AG04450 (cell line): ENCODE measurements around the gene LSP1. TPM values are rescaled to one million over a fixed set of nuclear protein-coding genes. Genes with fewer than 3 reads are reported as not detected.

Experiments used
- CTCF ChIA-PET: fragments of 300-600, 350-600 bp; formaldehyde crosslinking; extraction: SDS; loops from one replicate; lab custom pipeline; 2022; ENCODE audit warnings: antibody characterized with exemption, inconsistent platforms; lab: Charles Lee
- POLR2A ChIA-PET: fragments of 350-600 bp; formaldehyde crosslinking; extraction: SDS; loops from one replicate; lab custom pipeline; 2021; ENCODE audit warnings: antibody characterized with exemption, inconsistent platforms; lab: Yijun Ruan, JAX
- DNase-seq: peaks from one replicate; pipeline ENCODE4 v3.0.0-alpha.2; 2011; ENCODE audit warnings: low read depth, low spot score
- H3K27ac ChIP-seq: one replicate; pipeline ENCODE4 v1.5.1; 2012; ENCODE audit warnings: low read depth, low read length, control low read depth
- H3K27me3 ChIP-seq: one replicate; pipeline ENCODE4 v1.6.0; 2012; ENCODE audit warnings: low read length; ENCODE audit not compliant: control insufficient read depth, insufficient read depth
- H3K4me3 ChIP-seq: 2 replicates; pipeline ENCODE4 v1.5.1; 2011; ENCODE audit warnings: mild to moderate bottlenecking, low read depth, low read length, control low read depth
- H3K9me3 ChIP-seq: 2 replicates; pipeline ENCODE4 v1.5.1; 2012; ENCODE audit warnings: low read length; ENCODE audit not compliant: control insufficient read depth, insufficient read depth
- polyA plus RNA-seq: library from polyadenylated mRNA; depleted of rRNA; stranded (reverse); fragments of >200 nt; gene quantifications from 2 replicates; pipeline ENCODE4 v1.2.3, GENCODE V29; 2011
- TF ChIP-seq, protein P1 (sequence below): IDR thresholded peaks from 2 replicates; pipeline ENCODE4 v1.5.1; 2011; ENCODE audit warnings: low read depth, low read length, control low read depth, inconsistent platforms

Gene LSP1
- polyA plus RNA-seq, 1 experiment = not detected

DNA sequence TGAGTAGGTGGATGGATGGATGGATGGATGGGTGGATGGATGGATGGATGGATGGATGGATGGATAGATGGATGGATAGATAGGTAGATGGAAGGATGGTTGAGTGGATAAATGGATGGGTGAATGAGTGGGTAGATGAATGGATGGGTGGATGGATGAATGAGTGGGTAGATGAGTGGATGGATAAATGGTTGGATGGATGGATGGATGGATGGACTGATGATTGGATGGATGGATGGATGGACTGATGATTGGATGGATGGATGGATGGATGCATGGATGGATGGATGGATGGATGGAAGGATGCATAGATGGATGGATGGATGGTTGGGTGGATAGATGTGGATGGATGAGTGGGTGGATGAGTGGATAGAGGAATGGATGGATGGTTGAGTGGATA lies 31.3 kb upstream of the LSP1 start:
- no peak overlapping the region for H3K4me3 ChIP-seq
- DNase-seq = no peak
- CTCF ChIA-PET = interaction anchor here (1.2 kb wide), 1 partner anchor 128 kb away, joined by 5 read pairs; no protein-coding TSS in a partner anchor

DNA sequence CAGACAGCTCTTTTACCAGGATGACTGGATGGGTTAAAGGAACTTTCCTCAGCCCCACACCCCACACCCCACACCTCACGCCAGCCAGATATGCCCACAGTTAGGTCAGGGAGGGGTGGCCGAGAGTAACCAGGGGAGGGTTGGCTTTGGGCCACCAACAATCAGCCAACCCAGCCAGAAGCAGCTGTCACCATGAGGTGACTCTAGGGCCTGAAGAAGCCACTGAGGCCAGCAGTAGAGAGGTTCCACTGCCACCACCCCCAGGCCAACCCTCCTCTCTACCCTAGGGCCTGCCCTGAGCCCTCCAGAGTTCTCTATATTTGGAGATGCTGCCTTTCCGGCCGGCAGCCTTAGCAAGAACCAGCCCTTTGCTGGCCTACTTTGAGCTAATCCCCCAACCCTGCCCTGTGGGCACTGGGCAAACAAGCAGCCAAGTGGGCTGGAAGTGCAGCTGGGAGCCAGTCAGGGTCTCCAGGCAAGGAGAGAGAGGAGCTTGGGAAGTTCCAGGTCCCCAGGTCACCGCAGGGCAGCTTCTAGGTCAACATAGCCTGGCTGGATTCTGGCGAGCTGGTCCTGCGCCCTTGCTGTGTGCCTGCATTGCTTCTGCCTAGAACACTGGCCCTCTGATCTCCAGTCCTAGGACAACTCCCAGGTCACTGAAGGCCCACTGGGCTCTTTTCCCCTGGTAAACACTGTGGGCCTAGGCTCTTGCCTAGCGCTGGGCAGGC lies 30.1 kb upstream of the LSP1 start:
- DNase-seq = no peak
- CTCF ChIA-PET = interaction anchor here (1.1 to 1.2 kb wide), 3 partner anchors 10 to 170 kb away, joined by 3 to 5 read pairs (median 3); no protein-coding TSS in a partner anchor
- peaks cover 18% of the 10 kb centered on the region for H3K27me3 ChIP-seq
- peaks cover 8% of the 10 kb centered on the region; the same call in 1 of the 2 replicates for H3K9me3 ChIP-seq
- POLR2A ChIA-PET = no interaction called here
- TF ChIP-seq, protein P1, sequence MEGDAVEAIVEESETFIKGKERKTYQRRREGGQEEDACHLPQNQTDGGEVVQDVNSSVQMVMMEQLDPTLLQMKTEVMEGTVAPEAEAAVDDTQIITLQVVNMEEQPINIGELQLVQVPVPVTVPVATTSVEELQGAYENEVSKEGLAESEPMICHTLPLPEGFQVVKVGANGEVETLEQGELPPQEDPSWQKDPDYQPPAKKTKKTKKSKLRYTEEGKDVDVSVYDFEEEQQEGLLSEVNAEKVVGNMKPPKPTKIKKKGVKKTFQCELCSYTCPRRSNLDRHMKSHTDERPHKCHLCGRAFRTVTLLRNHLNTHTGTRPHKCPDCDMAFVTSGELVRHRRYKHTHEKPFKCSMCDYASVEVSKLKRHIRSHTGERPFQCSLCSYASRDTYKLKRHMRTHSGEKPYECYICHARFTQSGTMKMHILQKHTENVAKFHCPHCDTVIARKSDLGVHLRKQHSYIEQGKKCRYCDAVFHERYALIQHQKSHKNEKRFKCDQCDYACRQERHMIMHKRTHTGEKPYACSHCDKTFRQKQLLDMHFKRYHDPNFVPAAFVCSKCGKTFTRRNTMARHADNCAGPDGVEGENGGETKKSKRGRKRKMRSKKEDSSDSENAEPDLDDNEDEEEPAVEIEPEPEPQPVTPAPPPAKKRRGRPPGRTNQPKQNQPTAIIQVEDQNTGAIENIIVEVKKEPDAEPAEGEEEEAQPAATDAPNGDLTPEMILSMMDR = no peak
- H3K27ac ChIP-seq = no peak overlapping the region
- H3K4me3 ChIP-seq = no peak overlapping the region

More for the DNA sequence above, 31.3 kb upstream of the LSP1 start:
- no peak overlapping the region for H3K27ac ChIP-seq
- peaks cover 23% of the 10 kb centered on the region for H3K27me3 ChIP-seq
- POLR2A ChIA-PET = no interaction called here
- peaks cover 8% of the 10 kb centered on the region; the same call in 1 of the 2 replicates for H3K9me3 ChIP-seq
- TF ChIP-seq, protein P1 = no peak

DNA sequence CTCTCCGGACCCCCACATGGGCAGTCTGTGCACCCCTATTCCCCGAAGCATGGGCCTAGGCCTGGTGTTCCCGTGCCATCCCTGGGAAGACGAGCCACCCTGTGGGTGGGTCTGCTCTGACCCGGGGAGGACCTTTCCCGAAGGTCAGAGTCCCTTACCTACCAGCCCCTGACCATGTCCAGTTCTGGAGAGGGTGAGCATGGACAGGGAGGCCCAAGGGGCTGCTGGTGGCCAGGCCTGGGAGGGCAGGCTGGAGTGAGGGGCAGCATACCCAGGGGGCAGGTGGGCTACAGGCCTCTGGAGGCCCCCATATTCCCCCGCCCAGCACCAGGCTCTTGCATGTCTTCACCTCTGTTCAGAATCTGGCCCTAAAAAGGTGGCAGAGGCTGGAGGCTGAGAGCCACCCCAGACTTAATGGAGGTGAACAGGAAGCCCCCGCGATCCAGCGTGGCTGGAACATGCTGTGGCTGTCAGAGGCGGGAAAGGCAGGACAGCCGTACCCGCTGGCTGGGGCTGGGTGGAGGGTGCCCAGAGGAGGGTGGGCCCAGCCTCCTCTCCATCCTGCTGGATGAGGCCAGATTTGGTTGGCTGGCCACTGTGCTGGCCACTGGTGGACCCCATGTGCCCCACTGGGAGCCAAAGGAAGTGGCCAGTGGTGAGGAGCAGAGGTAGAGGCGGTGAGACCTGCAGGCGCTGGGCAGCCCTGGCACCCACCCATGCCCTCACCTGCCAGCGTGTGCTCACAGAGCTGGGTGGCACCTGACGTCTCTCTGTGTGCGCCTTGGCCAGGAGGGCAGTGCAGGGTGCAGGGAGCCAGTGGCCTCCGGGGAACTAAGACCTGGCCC lies 29.3 kb upstream of the LSP1 start:
- Histone ChIP-seq H3K27me3 (peaks cover 16% of the 10 kb centered on the region), H3K4me3 (no peak overlapping the region), H3K9me3 (peaks cover 7% of the 10 kb centered on the region; the same call in 1 of the 2 replicates), H3K27ac (no peak overlapping the region)
- DNase-seq = no peak
- TF ChIP-seq, protein P1 = no peak
- ChIA-PET CTCF (interaction anchor here (1.1 kb wide), 3 partner anchors 9 to 171 kb away, joined by 3 read pairs; no protein-coding TSS in a partner anchor), POLR2A (no interaction called here)

DNA sequence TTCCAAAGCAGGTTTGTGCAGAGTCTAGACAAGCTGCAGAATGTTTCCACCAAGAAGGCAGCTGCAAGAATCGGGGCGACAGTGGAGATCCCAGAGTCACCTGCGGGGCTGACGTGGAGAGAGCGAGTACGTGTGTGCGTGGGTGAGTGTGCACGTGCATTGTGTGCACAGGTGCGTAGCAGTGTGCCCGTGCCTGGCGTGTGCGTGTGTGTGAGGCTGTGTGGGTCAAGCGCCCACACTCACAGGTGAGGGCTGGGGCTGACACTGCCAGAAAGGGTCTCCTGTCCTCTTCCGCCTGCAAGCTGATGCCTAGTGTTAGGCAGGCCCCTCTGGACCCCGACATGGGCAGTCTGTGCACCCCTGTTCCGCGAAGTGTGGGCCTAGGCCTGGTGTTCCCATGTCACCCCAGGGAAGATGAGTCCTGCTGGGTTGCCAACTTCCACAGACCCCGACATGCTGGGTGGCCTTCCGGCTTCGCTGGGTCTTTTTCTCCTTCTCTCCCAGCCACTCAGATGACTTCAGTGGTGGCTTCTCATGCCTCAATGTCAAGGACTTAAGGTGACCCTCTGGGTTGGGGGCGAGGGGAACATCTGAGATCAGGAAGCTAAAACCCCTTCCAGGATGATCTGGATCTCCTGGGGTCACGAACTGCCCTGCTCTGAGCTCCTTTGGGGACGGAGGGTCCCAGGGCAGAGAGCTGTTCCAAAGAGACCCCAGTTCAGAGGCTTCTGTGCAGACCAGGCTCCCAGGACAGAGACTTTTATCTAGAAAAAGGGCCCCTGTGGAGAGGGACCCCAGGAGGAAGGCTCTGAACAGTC lies 28.5 kb upstream of the LSP1 start:
- ChIA-PET POLR2A (interaction anchor here (0.6 kb wide), 1 partner anchor 172 kb away, joined by 3 read pairs; no protein-coding TSS in a partner anchor), CTCF (interaction anchor here (1.0 to 1.1 kb wide), 3 partner anchors 130 to 172 kb away, joined by 3 to 4 read pairs (median 3); no protein-coding TSS in a partner anchor)
- TF ChIP-seq, protein P1 = no peak
- Histone ChIP-seq H3K27ac (no peak overlapping the region), H3K4me3 (no peak overlapping the region), H3K9me3 (no peaks in the 10 kb centered on the region), H3K27me3 (peaks cover 11% of the 10 kb centered on the region)
- DNase-seq = no peak
